IgD-negative memory B cell (primary cell): ENCODE data around the gene CARM1. TPM values are rescaled to one million over a fixed set of nuclear protein-coding genes. Genes with fewer than 3 reads are reported as not detected.
"Not testable (repeated sequence)": the region's sequence is repeated elsewhere in the genome, so short reads cannot be mapped to it uniquely, and the experiment has no call there.

Experiments
- H3K27ac Mint-ChIP-seq, 3 donors: one replicate each; pipeline ENCODE4 v1.8.0; 2020 to 2022; ENCODE audit warnings: mild to moderate bottlenecking in 3 of 3, mixed read lengths in 3 of 3, moderate library complexity in 1 of 3
- H3K27me3 Mint-ChIP-seq: one replicate; pipeline ENCODE4 v1.8.0; 2021; ENCODE audit warnings: mixed read lengths
- H3K36me3 Mint-ChIP-seq: one replicate; pipeline ENCODE4 v1.8.0; 2020; ENCODE audit warnings: mild to moderate bottlenecking, mixed read lengths
- H3K4me1 Mint-ChIP-seq, 3 donors: one replicate each; pipeline ENCODE4 v1.8.0; 2020 to 2022; ENCODE audit warnings: mixed read lengths in 3 of 3, mild to moderate bottlenecking in 1 of 3
- H3K4me3 Mint-ChIP-seq, 4 donors: one replicate each; pipeline ENCODE4 v1.8.0; 2020 to 2022; ENCODE audit warnings: mild to moderate bottlenecking in 4 of 4, mixed read lengths in 4 of 4, moderate library complexity in 3 of 4
- H3K9me3 Mint-ChIP-seq, 3 donors: one replicate each; pipeline ENCODE4 v1.8.0; 2020 to 2021; ENCODE audit warnings: mixed read lengths in 3 of 3, mild to moderate bottlenecking in 1 of 3
- polyA plus RNA-seq: library from polyadenylated mRNA; unstranded; fragments of 300-500 nt; fragmentation: Illumina TruSeq; gene quantifications from one replicate; pipeline ENCODE4 v1.2.3, GENCODE V29; 2021

The CARM1 gene
- polyA plus RNA-seq, 1 donor from 2014 or later, result 1.4 TPM

GRCh38 chr19:10836479-10837330 lies 34.6 kb upstream of the CARM1 start:
- Mint-ChIP-seq H3K36me3 (peaks cover 2% of the 10 kb centered on the region), H3K27ac (peak overlapping the region; percentile 89 to 100 (median 99)), H3K4me3 (peak overlapping the region; percentile 92 to 99 (median 97)), H3K27me3 (peaks cover 2% of the 10 kb centered on the region), H3K9me3 (peaks cover 2 to 10% (median 4%) of the 10 kb centered on the region in 3 donors), H3K4me1 (peaks cover 7 to 19% (median 10%) of the 10 kb centered on the region in 3 donors)

DNA sequence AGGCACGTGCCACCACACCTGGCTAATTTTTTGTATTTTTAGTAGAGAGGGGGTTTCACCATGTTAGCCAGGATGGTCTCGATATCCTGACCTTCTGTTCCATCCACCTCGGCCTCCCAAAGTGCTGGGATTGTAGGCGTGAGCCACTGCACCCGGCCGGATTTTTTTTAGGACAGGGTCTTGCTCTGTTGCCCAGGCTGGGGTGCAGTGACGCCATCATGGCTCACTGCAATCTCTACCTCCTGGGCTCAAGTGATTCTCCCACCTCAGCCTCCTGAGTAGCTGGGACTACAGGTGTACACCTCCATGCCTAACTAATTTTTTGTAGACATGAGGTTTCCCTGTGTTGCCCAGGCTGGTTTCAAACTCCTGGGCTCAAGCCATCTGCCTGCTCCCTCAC lies 33.7 kb upstream of the CARM1 start:
- peaks cover 2 to 10% (median 4%) of the 10 kb centered on the region in 3 donors for H3K9me3 Mint-ChIP-seq
- peak overlapping the region in 1 of 4 donors; percentile 92 for H3K4me3 Mint-ChIP-seq
- H3K27me3 Mint-ChIP-seq, H3K36me3 Mint-ChIP-seq: not testable (repeated sequence)
- H3K4me1 Mint-ChIP-seq, result peaks cover 7 to 19% (median 10%) of the 10 kb centered on the region in 3 donors
- H3K27ac Mint-ChIP-seq, result peak overlapping the region in 1 of 3 donors; percentile 89

- Mint-ChIP-seq H3K27ac (peak overlapping the region in 1 of 3 donors; percentile 68), H3K4me3 (peak overlapping the region in 2 of 4 donors; percentile 14 to 65), H3K9me3 (peaks cover 2 to 10% (median 4%) of the 10 kb centered on the region in 3 donors), H3K27me3 (peaks cover 2% of the 10 kb centered on the region), H3K4me1 (peaks cover 7 to 19% (median 10%) of the 10 kb centered on the region in 3 donors), H3K36me3 (peaks cover 3% of the 10 kb centered on the region)
These were observed 33.0 kb upstream of the CARM1 start for GRCh38 chr19:10838377-10838776.

DNA sequence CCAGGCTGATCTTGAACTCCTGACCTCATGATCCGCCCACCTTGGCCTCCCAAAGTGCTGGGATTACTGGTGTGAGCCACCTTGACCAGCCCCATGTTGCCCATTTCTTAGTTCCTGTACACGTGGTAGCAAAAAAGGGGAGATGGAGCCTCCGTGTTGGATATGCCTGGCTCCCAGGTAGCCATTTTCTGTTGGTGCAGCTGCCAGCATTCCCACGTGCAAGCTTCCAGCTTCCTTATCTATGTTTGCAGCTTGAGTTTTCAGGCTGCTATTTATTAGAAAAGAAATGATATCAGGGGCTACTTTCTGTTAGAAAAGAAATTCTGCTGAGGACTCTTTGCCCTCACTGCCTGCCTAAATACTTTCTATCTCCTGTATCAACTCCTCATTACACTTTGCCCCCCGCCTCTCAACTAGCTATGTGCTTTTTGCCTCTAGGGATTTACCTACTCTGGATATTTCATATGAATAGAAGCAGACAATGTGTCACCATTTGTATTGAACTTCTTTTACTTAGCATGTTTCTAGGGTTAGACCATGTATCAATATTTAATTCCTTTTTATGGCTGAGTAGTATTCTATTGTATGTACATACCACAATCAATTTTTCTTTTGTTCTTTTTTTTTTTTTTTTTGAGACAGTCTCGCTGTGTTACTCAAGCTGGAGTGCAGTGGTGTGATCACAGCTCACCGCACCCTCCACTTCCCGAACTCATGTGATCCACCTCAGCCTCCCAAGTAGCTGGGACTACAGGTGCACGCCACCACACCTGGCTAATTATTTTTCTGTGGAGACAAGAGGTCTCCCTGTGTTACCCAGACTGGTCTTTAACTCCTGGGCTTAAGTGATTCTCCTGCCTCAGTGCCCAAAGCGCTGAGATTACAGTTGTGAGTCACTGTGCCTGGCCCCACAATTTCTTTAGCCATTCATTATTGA lies 32.0 kb upstream of the CARM1 start:
- Mint-ChIP-seq H3K36me3 (peaks cover 6% of the 10 kb centered on the region), H3K27ac (peak overlapping the region in 1 of 3 donors; percentile 68), H3K9me3 (peaks cover 2 to 10% (median 4%) of the 10 kb centered on the region in 3 donors), H3K4me1 (peaks cover 7 to 19% (median 11%) of the 10 kb centered on the region in 3 donors), H3K4me3 (peak overlapping the region in 2 of 4 donors; percentile 17 to 49), H3K27me3 (peaks cover 6% of the 10 kb centered on the region)

DNA sequence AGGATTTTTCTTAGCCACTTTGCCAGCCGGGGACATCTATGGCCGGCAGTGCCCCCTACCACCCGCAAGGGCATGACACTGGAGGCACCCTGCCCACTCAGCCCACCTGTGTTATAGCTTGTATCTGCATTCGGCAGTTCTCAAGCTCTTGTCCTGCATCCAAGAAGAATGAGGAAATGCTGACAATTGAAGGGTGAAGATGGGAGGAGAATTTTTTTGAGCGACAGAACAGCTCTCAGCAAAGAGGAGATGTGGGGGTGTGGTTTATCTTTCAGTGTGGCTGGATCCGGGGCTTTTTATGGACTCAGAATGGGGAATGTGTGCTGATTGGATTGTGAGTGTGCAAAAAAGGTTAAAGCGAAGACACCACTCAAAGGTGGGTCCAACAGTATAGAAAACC lies 28.6 kb upstream of the CARM1 start:
- peaks cover 6% of the 10 kb centered on the region for H3K27me3 Mint-ChIP-seq
- peaks cover 2 to 11% (median 7%) of the 10 kb centered on the region in 3 donors for H3K9me3 Mint-ChIP-seq
- H3K36me3 Mint-ChIP-seq, result peaks cover 4% of the 10 kb centered on the region
- H3K4me1 Mint-ChIP-seq, result peaks cover 0 to 13% (median 3%) of the 10 kb centered on the region in 3 donors
- no peak overlapping the region for H3K27ac Mint-ChIP-seq
- no peak overlapping the region for H3K4me3 Mint-ChIP-seq

DNA sequence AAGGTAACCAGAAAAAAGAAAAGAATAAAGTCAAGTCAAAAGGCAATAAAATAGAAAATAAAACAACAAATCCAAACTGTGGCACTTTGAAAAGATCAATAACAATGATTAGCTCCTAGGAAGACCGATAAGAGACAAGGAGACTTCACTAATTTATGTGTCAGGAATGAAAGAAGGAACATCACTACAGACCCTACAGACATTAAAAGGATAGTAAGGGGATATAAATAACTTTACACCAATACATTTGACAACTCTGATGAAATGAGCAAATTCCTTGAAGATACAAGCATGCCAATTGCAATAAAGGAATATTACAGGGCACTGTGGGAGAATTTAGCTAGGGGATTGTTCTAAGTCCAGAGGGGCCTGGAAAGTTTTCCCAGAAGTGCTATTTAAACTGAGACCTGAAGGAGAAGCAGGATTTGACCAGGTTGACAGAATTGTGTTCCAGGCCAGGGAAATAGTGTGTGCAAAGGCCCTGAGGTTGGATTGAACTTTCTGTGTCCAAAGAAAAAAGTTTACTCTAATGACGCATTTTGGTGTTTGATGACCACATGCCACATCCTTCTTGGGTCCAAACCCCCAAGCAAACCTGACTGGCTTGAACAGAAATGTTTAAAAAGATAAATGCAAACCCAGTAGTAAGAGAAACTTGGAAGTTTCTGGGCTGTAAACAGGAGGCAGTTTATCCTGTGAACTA lies 24.7 kb upstream of the CARM1 start:
- Mint-ChIP-seq H3K27me3 (peaks cover 17% of the 10 kb centered on the region), H3K4me3 (no peak overlapping the region), H3K9me3 (peaks cover 0 to 6% (median 4%) of the 10 kb centered on the region in 3 donors), H3K4me1 (peaks cover 0 to 4% (median 2%) of the 10 kb centered on the region in 3 donors), H3K36me3 (peaks cover 4% of the 10 kb centered on the region), H3K27ac (no peak overlapping the region)

GRCh38 chr19:10848230-10848856 lies 23.0 kb upstream of the CARM1 start, which contains the start of gene C19orf38:
TSS of gene C19orf38 (plus strand) at chr19:10848415. CDS start at chr19:10848509, 94 bp downstream.
- peak within 1 kb of the TSS in 1 of 3 donors; percentile 73 for H3K27ac Mint-ChIP-seq

GRCh38 chr19:10850631-10851030 lies 20.7 kb upstream of the CARM1 start:
- Mint-ChIP-seq H3K4me1 (peaks cover 0 to 2% (median 2%) of the 10 kb centered on the region in 3 donors), H3K27me3 (peaks cover 13% of the 10 kb centered on the region), H3K27ac (no peak overlapping the region), H3K4me3 (no peak overlapping the region), H3K36me3 (no peaks in the 10 kb centered on the region), H3K9me3 (peaks cover 0 to 6% (median 4%) of the 10 kb centered on the region in 3 donors)

More at GRCh38 chr19:10848230-10848856, 23.0 kb upstream of the CARM1 start, which contains the start of gene C19orf38:
- Mint-ChIP-seq H3K27me3 (peaks cover 17% of the 10 kb centered on the region), H3K9me3 (peaks cover 0 to 6% (median 4%) of the 10 kb centered on the region in 3 donors), H3K36me3 (peaks cover 3% of the 10 kb centered on the region), H3K4me3 (peak within 1 kb of the TSS in 2 of 4 donors; percentile 20 to 33), H3K4me1 (peaks cover 0 to 4% (median 2%) of the 10 kb centered on the region in 3 donors)

- no peaks in the 10 kb centered on the region for H3K36me3 Mint-ChIP-seq
- peaks cover 13% of the 10 kb centered on the region for H3K27me3 Mint-ChIP-seq
- no peaks in the 10 kb centered on the region for H3K9me3 Mint-ChIP-seq
- H3K4me1 Mint-ChIP-seq, result peaks cover 0 to 2% (median 2%) of the 10 kb centered on the region in 3 donors
- H3K27ac Mint-ChIP-seq, result peak overlapping the region in 1 of 3 donors; percentile 31
- no peak overlapping the region for H3K4me3 Mint-ChIP-seq
These were observed 19.1 kb upstream of the CARM1 start for GRCh38 chr19:10852098-10852800.

DNA sequence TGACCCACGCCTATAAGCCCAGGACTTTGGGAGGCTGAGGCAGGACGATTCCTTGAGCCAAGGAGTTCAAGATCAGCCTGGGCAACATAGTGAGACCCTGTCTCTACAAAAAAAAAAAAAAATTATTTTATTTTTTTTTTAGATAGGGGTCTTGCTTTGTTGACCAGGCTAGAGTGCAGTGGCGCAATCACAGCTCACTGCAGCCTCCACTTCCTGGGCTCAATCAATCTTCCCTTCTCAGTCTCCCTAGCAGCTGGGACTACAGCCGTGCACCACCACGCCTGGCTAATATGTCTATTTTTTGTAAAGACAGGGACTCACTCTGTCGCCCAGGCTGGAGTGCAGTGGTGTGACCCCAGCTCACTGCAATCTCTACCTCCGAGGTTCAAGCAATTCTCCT lies 18.4 kb upstream of the CARM1 start:
- Mint-ChIP-seq H3K27ac (no peak overlapping the region), H3K36me3 (no peaks in the 10 kb centered on the region), H3K27me3 (peaks cover 12% of the 10 kb centered on the region), H3K4me1 (peaks cover 0 to 2% (median 2%) of the 10 kb centered on the region in 3 donors), H3K4me3 (no peak overlapping the region), H3K9me3 (no peaks in the 10 kb centered on the region)

GRCh38 chr19:10854350-10855089 lies 16.8 kb upstream of the CARM1 start:
- H3K27me3 Mint-ChIP-seq, result peaks cover 5% of the 10 kb centered on the region
- H3K9me3 Mint-ChIP-seq, result no peaks in the 10 kb centered on the region
- H3K27ac Mint-ChIP-seq, result no peak overlapping the region
- no peaks in the 10 kb centered on the region for H3K4me1 Mint-ChIP-seq
- no peaks in the 10 kb centered on the region for H3K36me3 Mint-ChIP-seq
- no peak overlapping the region for H3K4me3 Mint-ChIP-seq

DNA sequence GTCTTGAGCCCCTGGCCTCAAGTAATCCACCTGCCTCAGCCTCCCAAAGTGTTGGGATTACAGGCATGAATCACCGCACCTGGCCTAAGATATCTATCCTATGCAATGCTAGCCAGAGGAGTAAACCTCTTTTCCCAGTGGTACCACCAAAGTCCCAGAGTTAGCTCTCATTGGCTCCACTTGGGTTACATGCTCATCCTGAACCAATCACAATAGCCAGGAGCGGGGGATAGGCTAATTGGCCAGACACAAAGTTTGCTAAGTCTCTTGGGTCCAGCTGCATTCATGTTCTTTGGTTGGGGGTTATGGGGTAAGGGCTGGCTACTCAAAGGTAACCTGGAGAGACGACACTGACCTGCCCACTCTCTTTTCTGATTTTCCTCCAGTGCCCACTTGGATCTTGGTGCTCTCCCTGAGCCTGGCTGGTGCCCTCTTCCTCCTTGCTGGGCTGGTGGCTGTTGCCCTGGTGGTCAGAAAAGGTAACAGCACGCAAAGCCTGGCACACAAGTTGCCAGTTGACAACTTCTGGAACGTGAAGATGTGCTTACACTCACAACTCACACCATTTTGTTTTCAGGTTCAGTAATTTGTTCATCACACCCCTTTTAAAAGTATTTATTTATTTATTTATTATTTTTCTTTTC lies 15.4 kb upstream of the CARM1 start:
- Mint-ChIP-seq H3K4me1 (peaks cover 0 to under 1% (median under 1%) of the 10 kb centered on the region in 3 donors), H3K36me3 (no peaks in the 10 kb centered on the region), H3K4me3 (no peak overlapping the region), H3K27me3 (no peaks in the 10 kb centered on the region), H3K27ac (no peak overlapping the region), H3K9me3 (no peaks in the 10 kb centered on the region)
